WTC11 (cell line): ENCODE results near the gene CARMIL3. TPM values are rescaled to one million over a fixed set of nuclear protein-coding genes. Genes with fewer than 3 reads are reported as not detected.

Experiments used
- ATAC-seq: fragments of 200-7000 bp; cut with Tn5 transposase; 2 replicates; pipeline ENCODE4 v1.10.0; 2021; ENCODE audit warnings: mild to moderate bottlenecking, moderate library complexity
- CTCF ChIA-PET: fragments of 300-600 bp; sonication (Branson Sonifier 250); formaldehyde crosslinking; loops from one replicate; lab custom pipeline; 2021; ENCODE audit warnings: antibody characterized with exemption; lab: Charles Lee
- POLR2A ChIA-PET: fragments of 350-600 bp; sonication (Branson Sonifier 250); formaldehyde crosslinking; loops from one replicate; lab custom pipeline; 2021; ENCODE audit warnings: antibody characterized with exemption; lab: Charles Lee
- DNase-seq: peaks from one replicate; pipeline ENCODE4 v3.0.0; 2021; ENCODE audit warnings: low spot score
- H3K27ac Mint-ChIP-seq: 2 replicates; pipeline ENCODE4 v1.8.0; 2021; ENCODE audit warnings: mixed read lengths
- H3K27me3 Mint-ChIP-seq: 2 replicates; pipeline ENCODE4 v1.8.0; 2021; ENCODE audit warnings: low read depth, mild to moderate bottlenecking, moderate library complexity, mixed read lengths
- H3K36me3 Mint-ChIP-seq: 2 replicates; pipeline ENCODE4 v1.8.0; 2021; ENCODE audit warnings: mixed read lengths
- H3K4me1 Mint-ChIP-seq: 2 replicates; pipeline ENCODE4 v1.8.0; 2022; ENCODE audit warnings: mixed read lengths
- H3K4me3 Mint-ChIP-seq: 2 replicates; pipeline ENCODE4 v1.8.0; 2021; ENCODE audit warnings: mild to moderate bottlenecking, moderate library complexity, mixed read lengths
- H3K9me3 Mint-ChIP-seq: 2 replicates; pipeline ENCODE4 v1.8.0; 2021; ENCODE audit warnings: mixed read lengths
- AR ChIP-seq: fragments of 250-450 bp; sonication (Bioruptor Pico); IDR thresholded peaks from 2 replicates; pipeline ENCODE4 v1.9.0; 2021; ENCODE audit warnings: mild to moderate bottlenecking
- E2F5 ChIP-seq: sonication (generic); formaldehyde crosslinking; IDR thresholded peaks from 2 replicates; pipeline ENCODE4 v1.8.1; 2022; ENCODE audit warnings: mild to moderate bottlenecking, moderate library complexity, missing genetic modification reagents
- GRHL2 ChIP-seq: fragments of 250-450 bp; sonication (Bioruptor Pico); IDR thresholded peaks from 2 replicates; pipeline ENCODE4 v1.8.0; 2022; ENCODE audit warnings: mild to moderate bottlenecking, moderate library complexity; ENCODE audit not compliant: insufficient replicate concordance, severe bottlenecking
- GTF2I ChIP-seq: fragments of 250-450 bp; sonication (Bioruptor Pico); conservative IDR thresholded peaks from 2 replicates; pipeline ENCODE4 v1.4.0; 2021; ENCODE audit warnings: mild to moderate bottlenecking
- OVOL2 ChIP-seq: fragments of 250-450 bp; sonication (Bioruptor Pico); IDR thresholded peaks from 2 replicates; pipeline ENCODE4 v1.9.0; 2021; ENCODE audit warnings: mild to moderate bottlenecking, borderline replicate concordance
- SP1 ChIP-seq: sonication (generic); formaldehyde crosslinking; conservative IDR thresholded peaks from 2 replicates; pipeline ENCODE4 v1.8.1; 2022; ENCODE audit warnings: missing genetic modification reagents
- TEAD1 ChIP-seq: sonication (generic); formaldehyde crosslinking; IDR thresholded peaks from 2 replicates; pipeline ENCODE4 v1.8.0; 2022; ENCODE audit warnings: mild to moderate bottlenecking, missing genetic modification reagents
- ZNF281 ChIP-seq: sonication (generic); formaldehyde crosslinking; IDR thresholded peaks from 2 replicates; pipeline ENCODE4 v1.8.0; 2023; ENCODE audit warnings: mild to moderate bottlenecking, missing genetic modification reagents
- ZNF416 ChIP-seq: fragments of 250-450 bp; sonication (Bioruptor Pico); IDR thresholded peaks from 2 replicates; pipeline ENCODE4 v1.9.0; 2021; ENCODE audit warnings: mild to moderate bottlenecking, inconsistent platforms
- ZNF512 ChIP-seq: sonication (generic); formaldehyde crosslinking; IDR thresholded peaks from 2 replicates; pipeline ENCODE4 v1.8.1; 2022; ENCODE audit warnings: missing genetic modification reagents, borderline replicate concordance
- total RNA-seq: library from RNA; stranded (reverse); gene quantifications from 3 replicates; pipeline ENCODE4 v1.2.3, GENCODE V29; 2021
- TF ChIP-seq, protein P1 (sequence below): fragments of 200-600 bp; IDR thresholded peaks from 2 replicates; pipeline ENCODE4 v1.8.0; 2022; ENCODE audit warnings: antibody characterized with exemption

The CARMIL3 gene
- total RNA-seq, 1 experiment from 2014 or later: 13.0 TPM

- TF ChIP-seq SP1 (CRISPR knock-in tag): no peak
Observed at GRCh38 chr14:24083462-24083861, 31.7 kb downstream of the CARMIL3 start (continued).

- no peak overlapping the region for H3K4me3 Mint-ChIP-seq
- CTCF ChIA-PET: interaction anchor here (1.2 to 2.7 kb wide), 3 partner anchors 24 to 77 kb away, joined by 3 to 17 read pairs (median 7); partner anchors contain the start of gene IRF9
Observed at GRCh38 chr14:24084440-24084839, 32.6 kb downstream of the CARMIL3 start.

More at GRCh38 chr14:24084440-24084839, 32.6 kb downstream of the CARMIL3 start:
- no peak for DNase-seq
- TF ChIP-seq ZNF416 (no peak), TEAD1 (CRISPR knock-in tag) (no peak), GRHL2 (CRISPR knock-in tag) (no peak), E2F5 (CRISPR knock-in tag) (no peak), OVOL2 (no peak), GTF2I (no peak), AR (CRISPR knock-in tag) (no peak), ZNF512 (CRISPR knock-in tag) (no peak), ZNF281 (CRISPR knock-in tag) (no peak)
- TF ChIP-seq, protein P1, sequence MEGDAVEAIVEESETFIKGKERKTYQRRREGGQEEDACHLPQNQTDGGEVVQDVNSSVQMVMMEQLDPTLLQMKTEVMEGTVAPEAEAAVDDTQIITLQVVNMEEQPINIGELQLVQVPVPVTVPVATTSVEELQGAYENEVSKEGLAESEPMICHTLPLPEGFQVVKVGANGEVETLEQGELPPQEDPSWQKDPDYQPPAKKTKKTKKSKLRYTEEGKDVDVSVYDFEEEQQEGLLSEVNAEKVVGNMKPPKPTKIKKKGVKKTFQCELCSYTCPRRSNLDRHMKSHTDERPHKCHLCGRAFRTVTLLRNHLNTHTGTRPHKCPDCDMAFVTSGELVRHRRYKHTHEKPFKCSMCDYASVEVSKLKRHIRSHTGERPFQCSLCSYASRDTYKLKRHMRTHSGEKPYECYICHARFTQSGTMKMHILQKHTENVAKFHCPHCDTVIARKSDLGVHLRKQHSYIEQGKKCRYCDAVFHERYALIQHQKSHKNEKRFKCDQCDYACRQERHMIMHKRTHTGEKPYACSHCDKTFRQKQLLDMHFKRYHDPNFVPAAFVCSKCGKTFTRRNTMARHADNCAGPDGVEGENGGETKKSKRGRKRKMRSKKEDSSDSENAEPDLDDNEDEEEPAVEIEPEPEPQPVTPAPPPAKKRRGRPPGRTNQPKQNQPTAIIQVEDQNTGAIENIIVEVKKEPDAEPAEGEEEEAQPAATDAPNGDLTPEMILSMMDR: no peak
- no peak for ATAC-seq
- Mint-ChIP-seq H3K27me3 (peaks cover 26% of the 10 kb centered on the region), H3K4me1 (peaks cover 21% of the 10 kb centered on the region), H3K27ac (no peak overlapping the region), H3K9me3 (no peaks in the 10 kb centered on the region), H3K36me3 (no peaks in the 10 kb centered on the region)
- POLR2A ChIA-PET: no interaction called here
